ENCODE data around the gene SPTBN4. TPM values are rescaled to one million over a fixed set of nuclear protein-coding genes. Genes with fewer than 3 reads are reported as not detected.
A peak's percentile ranks its signal among the peaks of the same experiment; 100 is the strongest.

Gene SPTBN4
- total RNA-seq, 1 donor from 2014 or later: 0.41 TPM

DNA sequence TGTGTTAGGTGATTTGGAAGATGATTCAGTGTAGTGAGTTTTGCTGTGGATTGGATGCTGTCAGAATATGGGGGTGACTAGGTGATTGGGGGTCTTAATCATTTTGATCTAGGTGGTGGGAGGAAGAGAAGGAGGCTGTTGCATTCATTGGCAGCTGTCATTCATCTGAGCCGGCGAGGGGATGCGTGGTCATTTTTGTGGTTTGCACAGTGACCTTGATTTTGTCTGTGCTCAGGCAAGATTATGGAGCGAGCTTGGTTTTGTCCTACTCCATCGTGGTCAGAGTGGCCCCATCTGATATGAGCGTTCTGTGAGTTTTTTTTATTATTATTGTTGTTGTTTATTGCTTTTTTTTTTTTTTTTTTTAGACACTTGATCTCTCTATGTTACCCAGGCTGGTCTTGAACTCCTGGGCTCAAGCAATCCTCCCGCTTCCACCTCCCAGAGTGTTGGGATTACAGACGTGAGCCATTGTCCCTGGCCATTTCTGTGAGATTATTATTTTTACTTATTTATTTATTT, 42.0 kb downstream of the SPTBN4 start:
- Mint-ChIP-seq H3K9me3 (ENCODE audit: unreplicated experiment) (peaks cover 3% of the 10 kb centered on the region), H3K4me1 (ENCODE audit: low read depth, unreplicated experiment) (no peaks in the 10 kb centered on the region), H3K4me3 (ENCODE audit: unreplicated experiment) (no peak overlapping the region), H3K36me3 (ENCODE audit: low read depth, unreplicated experiment) (no peaks in the 10 kb centered on the region), H3K27ac (ENCODE audit: unreplicated experiment) (no peak overlapping the region), H3K27me3 (ENCODE audit: low read depth, unreplicated experiment) (peaks cover 76% of the 10 kb centered on the region)
- no peak overlapping the region for H3K4me3 ChIP-seq (ENCODE audit: insufficient read depth, low read depth, low read length)
- no peak for TF ChIP-seq EZH2 (IDR thresholded peaks at IDR 0.05; ENCODE audit: insufficient read depth, low read length)
- TF ChIP-seq, protein P1, sequence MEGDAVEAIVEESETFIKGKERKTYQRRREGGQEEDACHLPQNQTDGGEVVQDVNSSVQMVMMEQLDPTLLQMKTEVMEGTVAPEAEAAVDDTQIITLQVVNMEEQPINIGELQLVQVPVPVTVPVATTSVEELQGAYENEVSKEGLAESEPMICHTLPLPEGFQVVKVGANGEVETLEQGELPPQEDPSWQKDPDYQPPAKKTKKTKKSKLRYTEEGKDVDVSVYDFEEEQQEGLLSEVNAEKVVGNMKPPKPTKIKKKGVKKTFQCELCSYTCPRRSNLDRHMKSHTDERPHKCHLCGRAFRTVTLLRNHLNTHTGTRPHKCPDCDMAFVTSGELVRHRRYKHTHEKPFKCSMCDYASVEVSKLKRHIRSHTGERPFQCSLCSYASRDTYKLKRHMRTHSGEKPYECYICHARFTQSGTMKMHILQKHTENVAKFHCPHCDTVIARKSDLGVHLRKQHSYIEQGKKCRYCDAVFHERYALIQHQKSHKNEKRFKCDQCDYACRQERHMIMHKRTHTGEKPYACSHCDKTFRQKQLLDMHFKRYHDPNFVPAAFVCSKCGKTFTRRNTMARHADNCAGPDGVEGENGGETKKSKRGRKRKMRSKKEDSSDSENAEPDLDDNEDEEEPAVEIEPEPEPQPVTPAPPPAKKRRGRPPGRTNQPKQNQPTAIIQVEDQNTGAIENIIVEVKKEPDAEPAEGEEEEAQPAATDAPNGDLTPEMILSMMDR (IDR thresholded peaks at IDR 0.05; ENCODE audit: insufficient read depth, low read depth, low read length): no peak
- no peaks in the 10 kb centered on the region for H3K79me2 ChIP-seq (ENCODE audit: insufficient read depth, low read length)
- H3K9me3 ChIP-seq (ENCODE audit: insufficient read depth, low read depth, low read length): peaks cover 4% of the 10 kb centered on the region
- no peak overlapping the region for H3K9ac ChIP-seq (ENCODE audit: low read length)
- no peak for DNase-seq (ENCODE audit: low read depth)
- H3K27ac ChIP-seq (ENCODE audit: low read depth, low read length): no peak overlapping the region
- H3K27me3 ChIP-seq (ENCODE audit: insufficient read depth, low read length): peaks cover 29% of the 10 kb centered on the region
- H3K4me1 ChIP-seq (ENCODE audit: insufficient read depth, low read length): no peaks in the 10 kb centered on the region
- no peak overlapping the region for H3K4me2 ChIP-seq (ENCODE audit: low read length)
- FAIRE-seq: no peak
- H3K36me3 ChIP-seq (ENCODE audit: insufficient read depth, low read length): no peaks in the 10 kb centered on the region
- H4K20me1 ChIP-seq (ENCODE audit: insufficient read depth, low read length): no peaks in the 10 kb centered on the region
- H2AFZ ChIP-seq (ENCODE audit: low read depth, low read length): no peak overlapping the region

DNA sequence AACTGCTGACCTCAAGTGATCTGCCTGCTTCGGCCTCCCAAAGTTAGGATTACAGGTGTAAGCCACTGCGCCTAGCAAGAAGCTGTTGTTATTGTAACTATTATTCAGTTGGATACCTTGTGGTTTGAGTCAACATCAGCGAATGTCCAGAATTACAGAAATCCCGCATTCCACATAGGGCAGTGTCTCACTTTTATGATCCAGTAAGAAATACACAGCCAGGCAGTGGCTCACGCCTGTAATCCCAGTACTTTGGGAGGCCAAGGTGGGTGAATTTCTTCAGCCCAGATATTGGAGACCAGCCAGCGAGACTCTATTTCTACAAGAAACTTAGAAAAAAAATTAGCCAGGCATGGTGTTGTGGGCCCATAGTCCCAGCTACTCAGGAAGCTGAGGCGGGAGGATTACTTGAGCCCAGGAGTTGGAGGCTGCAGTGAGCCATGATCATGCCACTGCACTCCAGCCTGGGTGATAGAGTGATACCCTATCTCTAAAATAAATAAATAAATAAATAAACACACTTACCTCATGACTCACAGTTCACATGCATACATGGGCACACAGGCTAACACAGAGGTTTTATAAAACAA, 43.8 kb downstream of the SPTBN4 start:
- FAIRE-seq (no peak), DNase-seq (ENCODE audit: low read depth) (peak; percentile 33)
- Histone ChIP-seq H3K9me3 (ENCODE audit: insufficient read depth, low read depth, low read length) (peaks cover 6% of the 10 kb centered on the region), H3K4me1 (ENCODE audit: insufficient read depth, low read length) (no peaks in the 10 kb centered on the region), H3K9ac (ENCODE audit: low read length) (no peak overlapping the region), H3K4me3 (ENCODE audit: insufficient read depth, low read depth, low read length) (no peak overlapping the region), H3K27ac (ENCODE audit: low read depth, low read length) (no peak overlapping the region), H4K20me1 (ENCODE audit: insufficient read depth, low read length) (no peaks in the 10 kb centered on the region), H2AFZ (ENCODE audit: low read depth, low read length) (no peak overlapping the region), H3K36me3 (ENCODE audit: insufficient read depth, low read length) (no peaks in the 10 kb centered on the region), H3K79me2 (ENCODE audit: insufficient read depth, low read length) (no peaks in the 10 kb centered on the region), H3K4me2 (ENCODE audit: low read length) (no peak overlapping the region), H3K27me3 (ENCODE audit: insufficient read depth, low read length) (peaks cover 44% of the 10 kb centered on the region)
- no peak overlapping the region for H3K27ac Mint-ChIP-seq (ENCODE audit: unreplicated experiment)
- no peaks in the 10 kb centered on the region for H3K4me1 Mint-ChIP-seq (ENCODE audit: low read depth, unreplicated experiment)
- peaks cover 77% of the 10 kb centered on the region for H3K27me3 Mint-ChIP-seq (ENCODE audit: low read depth, unreplicated experiment)
- no peak for TF ChIP-seq EZH2 (IDR thresholded peaks at IDR 0.05; ENCODE audit: insufficient read depth, low read length)
- TF ChIP-seq, protein P1 (IDR thresholded peaks at IDR 0.05; ENCODE audit: insufficient read depth, low read depth, low read length): no peak
- no peaks in the 10 kb centered on the region for H3K36me3 Mint-ChIP-seq (ENCODE audit: low read depth, unreplicated experiment)
- peaks cover 5% of the 10 kb centered on the region for H3K9me3 Mint-ChIP-seq (ENCODE audit: unreplicated experiment)
- H3K4me3 Mint-ChIP-seq (ENCODE audit: unreplicated experiment): no peak overlapping the region

DNA sequence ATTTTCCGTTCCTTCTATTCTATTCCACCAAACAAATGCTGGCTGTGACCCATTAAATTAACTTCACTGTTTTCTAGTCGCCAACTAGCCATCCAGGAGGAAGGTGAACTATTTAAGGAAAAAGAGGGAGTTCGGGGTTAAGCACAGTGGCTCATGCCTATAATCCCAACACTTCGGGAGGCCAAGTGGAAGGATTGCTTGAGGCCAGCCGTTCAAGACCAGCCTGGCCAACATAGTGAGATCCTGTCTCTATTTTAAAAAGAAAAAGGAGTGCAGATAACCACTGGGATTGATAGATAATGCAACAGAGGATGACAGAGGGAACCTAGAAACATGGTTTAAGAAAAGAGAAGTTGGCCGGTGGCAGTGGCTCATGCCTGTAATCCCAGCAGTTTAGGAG, 44.7 kb downstream of the SPTBN4 start:
- TF ChIP-seq EZH2 (IDR thresholded peaks at IDR 0.05; ENCODE audit: insufficient read depth, low read length): no peak
- TF ChIP-seq, protein P1 (IDR thresholded peaks at IDR 0.05; ENCODE audit: insufficient read depth, low read depth, low read length): no peak
- Mint-ChIP-seq H3K9me3 (ENCODE audit: unreplicated experiment) (peaks cover 5% of the 10 kb centered on the region), H3K36me3 (ENCODE audit: low read depth, unreplicated experiment) (no peaks in the 10 kb centered on the region), H3K27ac (ENCODE audit: unreplicated experiment) (no peak overlapping the region), H3K27me3 (ENCODE audit: low read depth, unreplicated experiment) (peaks cover 72% of the 10 kb centered on the region), H3K4me1 (ENCODE audit: low read depth, unreplicated experiment) (no peaks in the 10 kb centered on the region), H3K4me3 (ENCODE audit: unreplicated experiment) (no peak overlapping the region)
- Histone ChIP-seq H3K36me3 (ENCODE audit: insufficient read depth, low read length) (no peaks in the 10 kb centered on the region), H3K4me1 (ENCODE audit: insufficient read depth, low read length) (no peaks in the 10 kb centered on the region), H2AFZ (ENCODE audit: low read depth, low read length) (no peak overlapping the region), H3K27ac (ENCODE audit: low read depth, low read length) (no peak overlapping the region), H3K9ac (ENCODE audit: low read length) (no peak overlapping the region), H3K9me3 (ENCODE audit: insufficient read depth, low read depth, low read length) (peaks cover 6% of the 10 kb centered on the region), H4K20me1 (ENCODE audit: insufficient read depth, low read length) (no peaks in the 10 kb centered on the region), H3K27me3 (ENCODE audit: insufficient read depth, low read length) (peaks cover 42% of the 10 kb centered on the region), H3K4me3 (ENCODE audit: insufficient read depth, low read depth, low read length) (no peak overlapping the region), H3K4me2 (ENCODE audit: low read length) (no peak overlapping the region), H3K79me2 (ENCODE audit: insufficient read depth, low read length) (no peaks in the 10 kb centered on the region)
- no peak for FAIRE-seq
- no peak for DNase-seq (ENCODE audit: low read depth)

Data from astrocyte (in vitro differentiated cells and primary cell).